DOHH2 (cell line): ENCODE results near the gene OR11H6.
"Not testable (repeated sequence)": the region's sequence is repeated elsewhere in the genome, so short reads cannot be mapped to it uniquely, and the experiment has no call there.

Experiments
- H3F3A ChIP-seq: fragments of 200-600 bp; sonication (generic), shearing (Covaris generic); 2 replicates; pipeline ENCODE4 v1.6.0; 2016; ENCODE audit warnings: antibody characterized with exemption, mild to moderate bottlenecking; ENCODE audit not compliant: control insufficient read depth, insufficient read depth
- H3K27ac ChIP-seq: fragments of 200-600 bp; sonication (generic); 2 replicates; pipeline ENCODE4 v1.5.1; 2014; ENCODE audit warnings: low read depth, mild to moderate bottlenecking, low read length, moderate library complexity
- H3K27me3 ChIP-seq: fragments of 200-600 bp; sonication (generic); 2 replicates; pipeline ENCODE4 v1.6.1; 2014; ENCODE audit warnings: mild to moderate bottlenecking, low read length, mixed read lengths; ENCODE audit not compliant: control insufficient read depth
- H3K36me3 ChIP-seq: fragments of 200-600 bp; sonication (generic); 2 replicates; pipeline ENCODE4 v1.6.1; 2014; ENCODE audit warnings: mild to moderate bottlenecking, low read length, moderate library complexity, mixed read lengths; ENCODE audit not compliant: control insufficient read depth
- H3K4me1 ChIP-seq: fragments of 200-600 bp; sonication (generic); 2 replicates; pipeline ENCODE4 v1.6.1; 2014; ENCODE audit warnings: mild to moderate bottlenecking, low read length, mixed read lengths; ENCODE audit not compliant: control insufficient read depth
- H3K4me2 ChIP-seq: fragments of 200-600 bp; sonication (generic); 2 replicates; pipeline ENCODE4 v1.6.0; 2014; ENCODE audit warnings: mild to moderate bottlenecking, low read length, moderate library complexity
- H3K4me3 ChIP-seq: fragments of 200-600 bp; sonication (generic); 2 replicates; pipeline ENCODE4 v1.5.1; 2014; ENCODE audit warnings: mild to moderate bottlenecking, low read length, mixed read lengths
- H3K79me2 ChIP-seq: fragments of 200-600 bp; sonication (generic); 2 replicates; pipeline ENCODE4 v1.6.1; 2014; ENCODE audit warnings: mild to moderate bottlenecking, low read length, mixed read lengths; ENCODE audit not compliant: control insufficient read depth
- H3K9me2 ChIP-seq: fragments of 200-600 bp; sonication (generic); replicated peaks from 2 replicates; pipeline ENCODE4 v1.6.1; 2014; ENCODE audit warnings: mild to moderate bottlenecking, low read length, mixed read lengths; ENCODE audit not compliant: control insufficient read depth
- H3K9me3 ChIP-seq: fragments of 200-600 bp; sonication (generic); 2 replicates; pipeline ENCODE4 v1.6.1; 2014; ENCODE audit warnings: antibody characterized with exemption, low read length, mixed read lengths; ENCODE audit not compliant: control insufficient read depth, insufficient read depth
- H4K20me1 ChIP-seq: fragments of 200-600 bp; sonication (generic); 2 replicates; pipeline ENCODE4 v1.6.0; 2014; ENCODE audit warnings: low read depth, mild to moderate bottlenecking, antibody characterized with exemption, low read length, moderate library complexity; ENCODE audit not compliant: control insufficient read depth, insufficient read depth
- EZH2phosphoT487 ChIP-seq: fragments of 200-600 bp; sonication (generic); IDR thresholded peaks from 2 replicates; pipeline ENCODE4 v1.6.1; 2017; ENCODE audit warnings: borderline replicate concordance, mild to moderate bottlenecking, antibody characterized with exemption, low read length, moderate library complexity, mixed read lengths
- TF ChIP-seq, protein P1 (sequence below): fragments of 200-600 bp; sonication (generic); IDR thresholded peaks from one replicate; pipeline ENCODE4 v1.5.1; 2014; ENCODE audit warnings: antibody characterized with exemption, mild to moderate bottlenecking, low read depth, low read length; ENCODE audit not compliant: poor library complexity, severe bottlenecking

The OR11H6 gene

DNA sequence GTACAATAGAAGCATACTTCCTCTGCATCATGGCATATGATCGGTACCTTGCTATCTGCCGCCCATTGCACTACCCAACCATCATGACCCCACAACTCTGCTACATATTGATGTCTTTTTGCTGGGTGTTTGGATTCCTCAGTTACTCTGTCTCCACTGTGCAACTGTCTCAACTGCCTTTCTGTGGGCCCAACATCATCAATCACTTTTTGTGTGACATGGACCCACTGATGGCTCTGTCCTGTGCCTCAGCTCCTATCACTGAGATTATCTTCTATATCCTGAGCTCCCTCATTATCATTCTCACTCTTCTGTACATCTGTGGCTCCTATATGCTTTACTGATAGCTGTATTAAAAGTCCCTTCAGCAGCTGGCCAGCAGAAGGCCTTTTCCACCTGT, 13.9 kb upstream of the OR11H6 start:
- H3K27me3 ChIP-seq: no peaks in the 10 kb centered on the region

DNA sequence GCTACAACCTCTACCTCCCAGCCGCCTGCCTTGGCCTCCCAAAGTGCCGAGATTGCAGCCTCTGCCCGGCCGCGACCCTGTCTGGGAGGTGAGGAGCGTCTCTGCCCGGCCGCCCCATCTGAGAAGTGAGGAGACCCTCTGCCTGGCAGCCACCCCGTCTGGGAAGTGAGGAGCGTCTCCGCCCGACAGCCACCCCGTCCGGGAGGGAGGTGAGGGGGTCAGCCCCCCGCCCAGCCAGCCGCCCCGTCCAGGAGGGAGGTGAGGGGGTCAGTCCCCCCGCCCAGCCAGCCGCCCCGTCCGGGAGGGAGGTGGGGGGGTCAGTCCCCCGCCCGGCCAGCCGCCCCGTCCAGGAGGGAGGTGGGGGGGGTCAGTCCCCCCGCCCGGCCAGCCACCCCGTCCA, 11.1 kb upstream of the OR11H6 start:
- H3K4me2 ChIP-seq, H3K4me3 ChIP-seq, H3K9me3 ChIP-seq, H3K27me3 ChIP-seq, H4K20me1 ChIP-seq, H3K4me1 ChIP-seq, H3K27ac ChIP-seq, H3F3A ChIP-seq, H3K36me3 ChIP-seq, H3K9me2 ChIP-seq, H3K79me2 ChIP-seq: not testable (repeated sequence)

More for the DNA sequence above, 13.9 kb upstream of the OR11H6 start:
- Histone ChIP-seq H3K79me2 (no peaks in the 10 kb centered on the region), H3K4me2 (no peak overlapping the region), H3K27ac (no peak overlapping the region), H3F3A (no peaks in the 10 kb centered on the region), H3K4me3 (no peak overlapping the region), H3K9me3 (no peaks in the 10 kb centered on the region), H3K9me2 (no peaks in the 10 kb centered on the region), H4K20me1 (no peaks in the 10 kb centered on the region), H3K36me3 (no peaks in the 10 kb centered on the region), H3K4me1 (no peaks in the 10 kb centered on the region)
- TF ChIP-seq EZH2phosphoT487: no peak
- TF ChIP-seq, protein P1, sequence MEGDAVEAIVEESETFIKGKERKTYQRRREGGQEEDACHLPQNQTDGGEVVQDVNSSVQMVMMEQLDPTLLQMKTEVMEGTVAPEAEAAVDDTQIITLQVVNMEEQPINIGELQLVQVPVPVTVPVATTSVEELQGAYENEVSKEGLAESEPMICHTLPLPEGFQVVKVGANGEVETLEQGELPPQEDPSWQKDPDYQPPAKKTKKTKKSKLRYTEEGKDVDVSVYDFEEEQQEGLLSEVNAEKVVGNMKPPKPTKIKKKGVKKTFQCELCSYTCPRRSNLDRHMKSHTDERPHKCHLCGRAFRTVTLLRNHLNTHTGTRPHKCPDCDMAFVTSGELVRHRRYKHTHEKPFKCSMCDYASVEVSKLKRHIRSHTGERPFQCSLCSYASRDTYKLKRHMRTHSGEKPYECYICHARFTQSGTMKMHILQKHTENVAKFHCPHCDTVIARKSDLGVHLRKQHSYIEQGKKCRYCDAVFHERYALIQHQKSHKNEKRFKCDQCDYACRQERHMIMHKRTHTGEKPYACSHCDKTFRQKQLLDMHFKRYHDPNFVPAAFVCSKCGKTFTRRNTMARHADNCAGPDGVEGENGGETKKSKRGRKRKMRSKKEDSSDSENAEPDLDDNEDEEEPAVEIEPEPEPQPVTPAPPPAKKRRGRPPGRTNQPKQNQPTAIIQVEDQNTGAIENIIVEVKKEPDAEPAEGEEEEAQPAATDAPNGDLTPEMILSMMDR: no peak

DNA sequence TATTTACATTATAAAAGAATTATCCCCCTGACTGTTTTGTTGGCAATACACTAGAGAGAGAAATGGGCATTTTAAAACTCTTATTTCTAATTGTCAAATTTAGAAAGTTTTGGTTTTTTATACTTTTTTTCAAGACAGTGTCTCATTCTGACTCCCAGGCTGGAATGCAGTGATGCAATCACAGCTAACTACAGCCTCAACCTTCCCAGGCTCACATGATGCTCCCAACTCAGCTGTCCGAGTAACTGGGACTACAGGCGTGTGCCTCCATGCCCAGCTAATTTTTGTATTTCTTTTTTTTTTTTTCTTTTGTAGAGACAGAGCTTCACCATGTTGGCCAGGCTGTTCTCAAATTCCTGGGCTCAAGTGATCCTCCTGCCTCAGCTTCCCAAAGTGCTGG, 8.3 kb upstream of the OR11H6 start:
- no peaks in the 10 kb centered on the region for H3K4me1 ChIP-seq
- H3K79me2 ChIP-seq: no peaks in the 10 kb centered on the region
- TF ChIP-seq, protein P1: no peak
- TF ChIP-seq EZH2phosphoT487: no peak
- H4K20me1 ChIP-seq: no peaks in the 10 kb centered on the region
- no peaks in the 10 kb centered on the region for H3K36me3 ChIP-seq
- H3K27me3 ChIP-seq: no peaks in the 10 kb centered on the region
- H3K9me3 ChIP-seq: no peaks in the 10 kb centered on the region
- no peak overlapping the region for H3K4me3 ChIP-seq
- no peaks in the 10 kb centered on the region for H3K9me2 ChIP-seq
- H3K4me2 ChIP-seq: no peak overlapping the region
- H3F3A ChIP-seq: no peaks in the 10 kb centered on the region
- H3K27ac ChIP-seq: no peak overlapping the region

DNA sequence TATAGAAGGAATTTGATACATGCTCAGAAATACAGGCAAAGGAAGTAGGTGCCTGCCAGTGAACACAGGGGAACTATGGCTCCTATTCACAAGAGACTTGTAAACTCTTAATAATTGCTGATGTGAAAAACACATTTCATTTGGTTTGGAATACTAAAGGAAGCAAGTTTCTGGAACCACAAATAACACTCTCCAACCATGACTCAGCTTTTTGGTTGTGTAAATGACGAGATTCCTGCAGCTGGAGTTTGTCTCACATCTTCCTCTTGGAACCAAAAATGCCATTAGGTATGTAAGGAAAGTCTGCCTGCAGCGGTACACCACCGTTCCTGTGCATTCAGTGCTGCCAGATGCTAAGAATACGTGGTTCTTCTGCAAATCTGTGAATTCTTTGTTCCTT, 4.5 kb upstream of the OR11H6 start:
- H3K9me3 ChIP-seq: no peaks in the 10 kb centered on the region
- no peaks in the 10 kb centered on the region for H3K36me3 ChIP-seq
- no peak overlapping the region for H3K27ac ChIP-seq
- H3F3A ChIP-seq: no peaks in the 10 kb centered on the region
- H4K20me1 ChIP-seq: no peaks in the 10 kb centered on the region
- H3K4me1 ChIP-seq: no peaks in the 10 kb centered on the region
- no peak overlapping the region for H3K4me3 ChIP-seq
- no peaks in the 10 kb centered on the region for H3K9me2 ChIP-seq
- H3K4me2 ChIP-seq: no peak overlapping the region
- no peaks in the 10 kb centered on the region for H3K27me3 ChIP-seq
- TF ChIP-seq, protein P1: no peak
- no peak for TF ChIP-seq EZH2phosphoT487
- H3K79me2 ChIP-seq: no peaks in the 10 kb centered on the region
